HUES64 (cell line): ENCODE data around the gene CIDEC.

Experiments
- H3K27ac ChIP-seq: 2 replicates; pipeline ENCODE4 v1.7.0; 2013; ENCODE audit warnings: low read depth, low read length, inconsistent platforms
- H3K27me3 ChIP-seq: 2 replicates; pipeline ENCODE4 v1.6.1; 2013; ENCODE audit warnings: mild to moderate bottlenecking, low read length; ENCODE audit not compliant: insufficient read depth
- H3K36me3 ChIP-seq: 2 replicates; pipeline ENCODE4 v1.6.1; 2013; ENCODE audit warnings: mild to moderate bottlenecking, low read length; ENCODE audit not compliant: insufficient read depth
- H3K4me1 ChIP-seq: 2 replicates; pipeline ENCODE4 v1.6.1; 2013; ENCODE audit warnings: mild to moderate bottlenecking, low read length, moderate library complexity; ENCODE audit not compliant: insufficient read depth
- H3K4me3 ChIP-seq: 2 replicates; pipeline ENCODE4 v1.5.1; 2013; ENCODE audit warnings: mild to moderate bottlenecking, low read length, moderate library complexity
- H3K9ac ChIP-seq: 2 replicates; pipeline ENCODE4 v1.6.1; 2013; ENCODE audit warnings: mild to moderate bottlenecking, low read depth, low read length
- H3K9me3 ChIP-seq: 2 replicates; pipeline ENCODE4 v1.6.1; 2013; ENCODE audit warnings: low read depth, low read length; ENCODE audit not compliant: insufficient read depth
- WGBS: fragments of 150-250, 120-280 bp; methylation state at CpG from one replicate; pipeline ENCODE4 v1.1.7; 2013; ENCODE audit warnings: missing lambda C conversion rate; 5-methylcytosine and 5-hydroxymethylcytosine counted together

CIDEC gene

DNA sequence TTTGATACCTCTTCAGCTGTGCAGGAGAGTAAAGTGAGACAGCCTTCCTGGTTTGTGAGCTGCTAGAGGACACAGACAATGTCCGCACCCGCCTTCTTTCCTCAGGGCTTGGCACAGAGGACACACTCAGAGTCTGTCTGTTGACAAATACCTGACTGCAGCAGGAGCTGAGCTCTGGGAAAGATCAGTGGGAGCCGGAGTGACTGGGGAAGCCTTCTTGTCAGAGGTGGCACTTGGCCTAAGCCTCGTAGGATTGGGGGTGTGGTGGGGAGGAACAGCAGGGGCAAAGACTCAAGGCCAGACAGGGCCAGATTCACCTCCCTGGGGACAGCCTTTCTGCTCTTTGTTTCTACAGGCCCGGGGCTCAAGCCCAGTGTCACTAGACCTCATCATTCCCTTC lies 33.5 kb upstream of the CIDEC start:
- Histone ChIP-seq H3K4me1 (peaks cover 6% of the 10 kb centered on the region; the same call in 1 of the 2 replicates), H3K4me3 (no peak overlapping the region), H3K9ac (no peak overlapping the region), H3K9me3 (no peaks in the 10 kb centered on the region), H3K27ac (no peak overlapping the region), H3K36me3 (no peaks in the 10 kb centered on the region), H3K27me3 (peaks cover 18% of the 10 kb centered on the region)
- WGBS: 81% methylated on average over 5 of the region's 5 CpGs

GRCh38 chr3:9912294-9912935 lies 32.4 kb upstream of the CIDEC start:
- Histone ChIP-seq H3K27ac (no peak overlapping the region), H3K4me1 (peaks cover 6% of the 10 kb centered on the region; the same call in 1 of the 2 replicates)
- 96% methylated on average over 7 of the region's 7 CpGs for WGBS

DNA sequence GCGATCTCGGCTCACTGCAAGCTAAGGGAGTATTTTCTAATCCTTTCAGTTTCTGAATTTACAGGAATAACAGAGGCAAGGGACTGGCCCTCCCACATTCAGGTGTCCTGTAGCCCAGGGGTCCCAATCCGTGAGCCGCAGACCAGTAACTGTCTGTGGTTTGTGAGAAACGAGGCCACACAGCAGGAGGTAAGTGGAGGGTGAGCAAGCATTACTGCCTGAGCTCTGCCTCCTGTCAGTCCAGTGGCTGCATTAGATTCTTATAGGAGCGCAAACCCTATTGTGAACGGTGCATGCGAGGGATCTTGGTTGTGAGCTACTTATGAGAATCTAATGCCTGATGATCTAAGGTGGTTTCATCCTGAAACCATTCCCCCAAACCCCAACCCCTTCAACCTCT lies 31.8 kb upstream of the CIDEC start:
- 89% methylated on average over 8 of the region's 8 CpGs for WGBS
- Histone ChIP-seq H3K4me3 (no peak overlapping the region), H3K27ac (no peak overlapping the region)

More at GRCh38 chr3:9912294-9912935, 32.4 kb upstream of the CIDEC start:
- Histone ChIP-seq H3K36me3 (no peaks in the 10 kb centered on the region), H3K9me3 (no peaks in the 10 kb centered on the region), H3K27me3 (peaks cover 18% of the 10 kb centered on the region), H3K9ac (no peak overlapping the region), H3K4me3 (no peak overlapping the region)

GRCh38 chr3:9909221-9910013 lies 29.4 kb upstream of the CIDEC start:
- no peaks in the 10 kb centered on the region for H3K9me3 ChIP-seq
- no peak overlapping the region for H3K4me3 ChIP-seq
- WGBS: 92% methylated on average over 7 of the region's 7 CpGs
- H3K36me3 ChIP-seq: no peaks in the 10 kb centered on the region
- H3K4me1 ChIP-seq: no peaks in the 10 kb centered on the region
- no peak overlapping the region for H3K27ac ChIP-seq
- no peak overlapping the region for H3K9ac ChIP-seq
- H3K27me3 ChIP-seq: peaks cover 3% of the 10 kb centered on the region; the same call in 1 of the 2 replicates

More for the DNA sequence above, 31.8 kb upstream of the CIDEC start:
- H3K9ac ChIP-seq: no peak overlapping the region
- no peaks in the 10 kb centered on the region for H3K36me3 ChIP-seq
- H3K27me3 ChIP-seq: peaks cover 18% of the 10 kb centered on the region
- peaks cover 6% of the 10 kb centered on the region; the same call in 1 of the 2 replicates for H3K4me1 ChIP-seq
- H3K9me3 ChIP-seq: no peaks in the 10 kb centered on the region

GRCh38 chr3:9908286-9908685 lies 28.2 kb upstream of the CIDEC start:
- no peaks in the 10 kb centered on the region for H3K27me3 ChIP-seq
- no peaks in the 10 kb centered on the region for H3K36me3 ChIP-seq
- no peak overlapping the region for H3K4me3 ChIP-seq
- H3K9ac ChIP-seq: no peak overlapping the region
- H3K4me1 ChIP-seq: peaks cover 3% of the 10 kb centered on the region; the same call in 1 of the 2 replicates
- no peak overlapping the region for H3K27ac ChIP-seq
- H3K9me3 ChIP-seq: no peaks in the 10 kb centered on the region
- 92% methylated on average over 3 of the region's 3 CpGs for WGBS

- H3K4me1 ChIP-seq: peaks cover 16% of the 10 kb centered on the region
- no peak overlapping the region for H3K9ac ChIP-seq
- H3K27me3 ChIP-seq: no peaks in the 10 kb centered on the region
- no peaks in the 10 kb centered on the region for H3K9me3 ChIP-seq
- no peaks in the 10 kb centered on the region for H3K36me3 ChIP-seq
- no peak overlapping the region for H3K27ac ChIP-seq
- WGBS: 96% methylated on average over 5 of the region's 5 CpGs
- no peak overlapping the region for H3K4me3 ChIP-seq
These were observed 26.4 kb upstream of the CIDEC start for GRCh38 chr3:9906480-9906879.

- no peak overlapping the region for H3K27ac ChIP-seq
- H3K9ac ChIP-seq: no peak overlapping the region
- H3K36me3 ChIP-seq: no peaks in the 10 kb centered on the region
- WGBS: 94% methylated on average over 3 of the region's 4 CpGs
- H3K4me1 ChIP-seq: peaks cover 16% of the 10 kb centered on the region
- H3K27me3 ChIP-seq: no peaks in the 10 kb centered on the region
- no peaks in the 10 kb centered on the region for H3K9me3 ChIP-seq
- no peak overlapping the region for H3K4me3 ChIP-seq
These were observed 23.9 kb upstream of the CIDEC start for GRCh38 chr3:9903904-9904303.

GRCh38 chr3:9903238-9903624 lies 23.2 kb upstream of the CIDEC start:
- no peak overlapping the region for H3K27ac ChIP-seq
- H3K9ac ChIP-seq: no peak overlapping the region

DNA sequence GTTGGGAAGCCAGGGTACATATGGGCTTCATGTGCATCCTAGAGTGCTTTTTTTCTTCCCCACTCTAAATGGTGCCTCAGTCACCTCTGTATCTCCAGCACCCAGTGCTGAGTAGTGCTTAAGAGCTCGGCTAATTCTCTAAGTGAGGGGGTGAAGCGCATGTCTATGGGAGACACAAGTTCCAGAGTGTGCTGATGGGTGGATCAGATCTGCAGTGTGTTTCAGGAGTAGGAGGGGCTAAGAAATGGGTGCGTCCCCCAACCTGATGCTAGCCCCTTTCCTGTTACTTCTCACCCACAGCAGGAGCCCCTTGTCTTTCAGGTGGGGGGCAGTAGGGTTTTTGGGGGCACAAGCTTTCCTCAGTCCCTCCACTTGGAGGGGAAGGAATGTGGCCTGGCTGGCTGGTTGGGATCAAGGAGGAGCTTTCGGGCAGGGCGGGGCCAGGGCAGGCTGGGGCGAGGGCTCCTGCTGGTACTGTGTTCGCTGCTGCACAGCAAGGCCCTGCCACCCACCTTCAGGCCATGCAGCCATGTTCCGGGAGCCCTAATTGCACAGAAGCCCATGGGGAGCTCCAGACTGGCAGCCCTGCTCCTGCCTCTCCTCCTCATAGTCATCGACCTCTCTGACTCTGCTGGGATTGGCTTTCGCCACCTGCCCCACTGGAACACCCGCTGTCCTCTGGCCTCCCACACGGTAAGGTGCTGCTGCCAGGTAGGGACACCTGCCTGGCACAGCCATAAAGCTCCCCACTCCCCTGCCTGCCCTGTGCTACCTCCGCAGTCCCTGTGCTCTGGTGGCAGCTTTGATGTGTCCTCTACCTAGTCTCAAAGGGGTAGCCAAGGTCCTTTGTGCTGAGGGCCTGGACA lies 22.6 kb upstream of the CIDEC start, which contains the start of gene IL17RE:
TSS of gene IL17RE (plus strand) at position 477 of the 866 bp plus-strand sequence. CDS start at position 562, 85 bp downstream.
- H3K36me3 ChIP-seq: no peaks in the 10 kb centered on the region
- H3K9me3 ChIP-seq: no peaks in the 10 kb centered on the region
- no peak within 1 kb of the TSS for H3K9ac ChIP-seq
- WGBS: 61% methylated on average over 13 of the region's 13 CpGs
- H3K27ac ChIP-seq: no peak within 1 kb of the TSS; the same call in 1 of the 2 replicates
- peak within 1 kb of the TSS; percentile 24 for H3K4me3 ChIP-seq
- peaks cover 16% of the 10 kb centered on the region for H3K4me1 ChIP-seq
- H3K27me3 ChIP-seq: no peaks in the 10 kb centered on the region

More at GRCh38 chr3:9903238-9903624, 23.2 kb upstream of the CIDEC start:
- 59% methylated on average over 4 of the region's 4 CpGs for whole genome bisulfite sequencing
- H3K4me3 ChIP-seq: peak overlapping the region; percentile 24; the same call in 1 of the 2 replicates
- peaks cover 16% of the 10 kb centered on the region for H3K4me1 ChIP-seq
- H3K36me3 ChIP-seq: no peaks in the 10 kb centered on the region
- no peaks in the 10 kb centered on the region for H3K27me3 ChIP-seq
- no peaks in the 10 kb centered on the region for H3K9me3 ChIP-seq

GRCh38 chr3:9901967-9902366 lies 21.9 kb upstream of the CIDEC start:
- no peak overlapping the region for H3K27ac ChIP-seq
- peaks cover 16% of the 10 kb centered on the region for H3K4me1 ChIP-seq
- H3K27me3 ChIP-seq: no peaks in the 10 kb centered on the region
- H3K9ac ChIP-seq: no peak overlapping the region
- H3K9me3 ChIP-seq: no peaks in the 10 kb centered on the region
- WGBS: 89% methylated on average over 5 of the region's 5 CpGs
- H3K36me3 ChIP-seq: no peaks in the 10 kb centered on the region
- H3K4me3 ChIP-seq: no peak overlapping the region
